ENCODE data around the gene PBX2.
"Not testable (repeated sequence)": the region's sequence is repeated elsewhere in the genome, so short reads cannot be mapped to it uniquely, and the experiment has no call there.

PBX2 gene, protein sequence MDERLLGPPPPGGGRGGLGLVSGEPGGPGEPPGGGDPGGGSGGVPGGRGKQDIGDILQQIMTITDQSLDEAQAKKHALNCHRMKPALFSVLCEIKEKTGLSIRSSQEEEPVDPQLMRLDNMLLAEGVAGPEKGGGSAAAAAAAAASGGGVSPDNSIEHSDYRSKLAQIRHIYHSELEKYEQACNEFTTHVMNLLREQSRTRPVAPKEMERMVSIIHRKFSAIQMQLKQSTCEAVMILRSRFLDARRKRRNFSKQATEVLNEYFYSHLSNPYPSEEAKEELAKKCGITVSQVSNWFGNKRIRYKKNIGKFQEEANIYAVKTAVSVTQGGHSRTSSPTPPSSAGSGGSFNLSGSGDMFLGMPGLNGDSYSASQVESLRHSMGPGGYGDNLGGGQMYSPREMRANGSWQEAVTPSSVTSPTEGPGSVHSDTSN

GRCh38 chr6:32190054-32190851 lies at the start of gene PBX2:
PBX2 (minus strand) TSS chr6:32190202; CDS start chr6:32189915, 287 bp downstream.
- ATAC-seq: peak; percentile 57 to 66

DNA sequence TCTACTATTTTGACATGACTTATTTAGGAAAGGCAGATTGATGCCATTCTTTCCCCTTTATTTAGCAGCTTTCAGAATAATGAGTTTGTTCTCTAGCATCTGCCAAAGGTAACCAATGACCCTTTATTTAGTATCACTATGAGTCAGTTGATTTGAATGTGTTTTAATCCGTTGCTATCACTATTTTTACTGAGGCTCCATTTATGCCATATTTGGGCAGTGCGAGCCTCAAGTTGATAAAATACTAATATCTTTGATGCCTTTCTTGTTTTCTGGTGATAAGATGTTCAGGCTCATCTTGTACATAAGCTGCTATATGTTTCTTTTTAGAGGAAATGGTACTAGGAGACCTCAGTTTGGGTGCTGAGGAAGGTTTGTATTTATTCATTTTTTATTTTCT lies 49.5 kb upstream of the PBX2 start:
- ATAC-seq: no peak

DNA sequence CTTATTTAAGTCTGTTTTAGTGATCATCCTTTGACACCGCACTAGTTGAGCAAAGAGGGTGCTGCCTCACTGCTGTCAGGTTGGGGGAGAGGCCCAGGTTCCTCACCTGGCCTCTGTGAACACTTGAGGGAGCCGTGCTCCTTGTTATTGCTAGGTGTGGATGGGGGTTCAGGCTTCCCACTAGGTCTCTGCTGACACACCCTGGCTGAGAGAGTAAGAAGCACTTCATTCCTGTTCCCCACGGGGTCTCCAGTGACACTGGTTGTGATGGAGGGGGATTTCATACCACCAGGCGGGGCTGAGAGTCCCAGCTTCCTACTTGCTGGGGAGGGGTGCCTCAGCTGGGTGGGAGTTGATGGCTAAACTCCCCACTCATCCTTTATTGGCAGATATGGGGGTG lies 44.9 kb upstream of the PBX2 start:
- ATAC-seq: no peak

- ATAC-seq: no peak
Observed at GRCh38 chr6:32226434-32226833, 36.4 kb upstream of the PBX2 start.

DNA sequence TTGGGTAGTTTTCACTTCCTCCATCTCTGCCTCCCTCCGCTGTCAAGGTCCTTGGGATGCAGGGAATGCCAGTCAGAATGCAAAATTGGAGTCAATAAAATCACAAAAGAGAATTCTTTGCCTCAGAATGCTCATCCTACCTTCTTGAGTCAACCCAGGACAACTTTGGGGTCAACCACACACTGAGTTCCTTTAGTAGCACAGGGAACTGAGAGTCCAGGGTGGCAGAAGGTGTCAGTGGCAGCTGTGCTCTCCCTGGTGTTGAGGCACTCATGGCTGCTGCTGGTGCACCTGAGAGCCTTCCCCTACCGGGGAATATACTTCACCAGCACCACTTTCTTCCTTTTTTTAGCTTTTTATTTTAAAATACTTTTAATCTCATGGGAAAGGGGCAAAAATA lies 34.7 kb upstream of the PBX2 start:
- peak in 1 of 2 donors; percentile 35 for ATAC-seq

DNA sequence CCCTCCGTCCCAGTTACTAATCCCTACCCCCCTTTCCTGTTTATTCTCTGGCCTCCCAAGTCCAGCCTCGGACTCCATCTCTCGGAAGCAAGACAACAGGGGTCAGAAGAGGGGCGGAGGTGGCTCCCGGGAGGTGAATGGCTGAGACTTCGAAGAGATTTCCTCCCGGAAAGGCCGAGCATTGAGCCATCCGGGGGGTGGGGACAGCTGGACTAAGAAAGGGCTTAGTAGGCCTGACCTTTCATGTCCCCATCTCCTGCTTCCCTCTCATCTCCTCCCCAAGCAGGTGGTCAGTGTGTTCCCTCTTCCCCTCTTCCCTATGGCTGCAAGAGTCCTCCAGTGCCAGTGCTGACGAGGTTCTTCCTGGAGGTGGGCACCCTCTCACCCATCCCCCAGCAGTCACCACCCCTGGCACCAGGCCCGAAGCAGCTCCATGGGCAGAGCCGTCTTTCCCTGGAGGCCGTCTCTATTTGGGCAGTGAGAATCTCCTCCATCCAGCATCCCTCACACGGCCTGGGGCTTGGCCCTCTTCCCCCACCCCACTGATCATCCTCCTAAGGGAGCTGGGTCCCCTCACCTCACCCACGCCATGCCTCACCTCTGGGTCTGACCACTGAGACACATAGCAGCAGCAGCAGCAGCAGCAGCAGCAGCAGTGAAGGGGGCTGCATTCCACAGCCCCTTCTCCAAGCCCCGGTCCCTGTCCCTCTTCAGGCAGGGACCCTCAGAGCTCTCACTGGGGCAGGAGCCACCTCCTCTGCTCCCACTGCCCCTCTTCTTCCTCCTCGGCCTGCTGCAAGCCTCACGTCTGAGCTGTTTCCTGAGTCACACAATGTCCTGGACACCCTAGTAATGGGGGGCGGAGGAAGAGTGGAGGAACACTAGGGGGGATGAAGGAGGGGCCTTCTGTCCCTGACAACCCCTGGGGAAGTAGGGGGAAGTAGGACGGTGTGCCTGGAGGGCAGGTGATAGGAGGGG lies 33.5 kb upstream of the PBX2 start, which contains the start of gene NOTCH4:
TSS of gene NOTCH4 (minus strand) at position 810 of the 978 bp plus-strand sequence. CDS start at position 671, 139 bp downstream.
- no peak for ATAC-seq

DNA sequence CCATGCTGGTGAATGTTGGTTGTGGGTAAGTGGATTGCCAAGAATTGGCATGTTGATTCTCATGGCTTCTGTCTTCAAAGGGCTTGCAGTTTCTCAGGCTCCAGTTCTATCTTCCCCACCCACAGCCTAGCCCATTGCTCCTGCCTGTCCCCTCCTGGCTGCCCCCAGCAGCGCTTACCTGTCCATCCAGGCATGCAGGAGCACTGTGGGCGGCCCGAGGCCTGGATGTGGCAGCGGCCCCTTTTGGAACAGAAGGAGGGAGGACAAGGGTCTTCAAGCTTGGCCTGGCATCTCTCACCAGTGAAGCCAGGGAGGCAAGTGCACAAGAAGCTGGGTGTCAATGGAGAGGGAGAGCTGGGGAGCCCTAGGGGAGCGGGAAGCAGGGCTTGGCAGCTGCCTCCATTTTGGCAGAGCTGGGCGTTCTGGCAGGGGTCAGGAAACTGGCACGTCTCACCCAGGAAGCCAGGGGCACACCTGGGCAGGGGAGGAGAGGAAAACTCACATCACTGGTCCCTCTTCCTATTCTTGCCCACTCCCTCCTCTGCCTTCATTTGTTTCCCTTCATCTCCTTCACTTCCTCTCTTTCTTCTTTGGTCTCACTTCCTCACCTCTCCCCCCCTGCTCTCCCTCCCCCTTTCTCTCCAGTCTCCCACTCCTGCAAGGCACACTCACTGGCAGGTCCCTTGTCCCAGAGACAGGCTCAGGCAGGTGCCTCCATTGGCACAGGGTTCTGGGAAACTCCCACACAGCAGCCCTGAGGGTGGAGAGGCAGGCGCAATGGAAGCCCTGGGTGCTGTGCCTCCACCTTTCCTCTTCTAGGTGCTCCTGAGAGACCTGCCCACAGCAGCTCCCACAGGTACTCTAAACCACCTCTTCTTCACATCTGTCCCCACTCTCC lies 32.6 kb upstream of the PBX2 start:
- no peak for ATAC-seq

- no peak for ATAC-seq
Observed at GRCh38 chr6:32220021-32220420, 30.0 kb upstream of the PBX2 start.

DNA sequence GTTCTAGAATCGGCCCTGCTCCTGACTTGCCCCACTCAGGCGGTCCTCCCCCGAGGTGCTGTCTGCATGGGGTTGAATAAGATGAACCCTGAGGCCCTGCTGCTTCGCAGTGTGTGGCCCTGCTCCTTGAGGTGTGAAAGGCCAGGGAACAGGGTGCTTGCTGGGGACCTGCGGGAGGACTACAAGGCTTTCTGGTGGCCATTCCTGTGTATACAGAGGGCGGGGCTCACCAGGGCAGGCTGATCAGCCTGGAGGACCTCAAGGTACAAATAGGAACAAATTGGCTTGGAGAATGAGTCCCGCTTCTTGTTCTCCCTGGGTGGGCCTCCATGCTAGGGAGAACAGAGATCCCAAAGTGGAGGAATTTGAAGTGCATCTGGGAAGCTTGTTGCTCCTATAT lies 28.2 kb upstream of the PBX2 start:
- no peak for ATAC-seq

- ATAC-seq: no peak
Observed at GRCh38 chr6:32216998-32217397, 27.0 kb upstream of the PBX2 start.

DNA sequence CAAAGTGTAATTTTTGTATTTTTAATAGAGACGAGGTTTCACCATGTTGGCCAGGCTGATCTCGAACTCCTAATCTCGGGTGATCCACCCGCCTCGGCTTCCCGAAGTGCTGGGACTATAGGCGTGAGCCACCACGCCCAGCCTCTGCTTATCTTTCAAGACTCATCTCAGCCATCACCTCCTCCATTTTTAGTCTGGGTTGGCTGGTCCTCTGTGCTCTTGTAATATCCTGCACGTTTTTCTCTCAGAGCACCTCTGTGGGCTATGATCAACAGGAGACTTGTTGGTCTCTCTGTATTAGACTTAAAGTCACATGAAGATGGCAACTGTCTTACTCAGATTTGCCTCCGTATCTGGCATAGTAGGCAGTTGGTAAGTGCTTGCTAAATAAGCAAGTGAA lies 26.3 kb upstream of the PBX2 start:
- ATAC-seq: no peak

DNA sequence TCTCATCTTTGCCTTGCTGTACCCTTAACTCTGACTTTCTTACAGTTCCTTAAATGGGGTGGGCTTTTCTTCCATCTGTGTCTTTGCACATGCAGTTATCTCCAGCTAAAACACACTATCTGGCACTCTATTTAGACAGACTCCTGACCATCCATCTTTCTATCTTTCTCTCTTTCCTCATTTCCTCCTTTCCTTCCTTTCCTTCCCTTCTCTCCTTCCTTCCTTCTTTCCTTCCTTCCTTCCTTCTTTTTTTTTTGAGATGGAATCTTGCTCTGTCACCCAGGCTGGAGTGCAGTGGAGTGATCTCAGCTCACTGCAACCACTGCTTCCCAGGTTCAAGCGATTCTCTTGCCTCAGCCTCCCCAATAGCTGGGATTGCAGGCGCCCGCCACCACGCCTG lies 25.6 kb upstream of the PBX2 start:
- no peak for ATAC-seq

GRCh38 chr6:32214126-32214525 lies 24.1 kb upstream of the PBX2 start:
- ATAC-seq: no peak

GRCh38 chr6:32213649-32214048 lies 23.6 kb upstream of the PBX2 start:
- no peak for ATAC-seq

DNA sequence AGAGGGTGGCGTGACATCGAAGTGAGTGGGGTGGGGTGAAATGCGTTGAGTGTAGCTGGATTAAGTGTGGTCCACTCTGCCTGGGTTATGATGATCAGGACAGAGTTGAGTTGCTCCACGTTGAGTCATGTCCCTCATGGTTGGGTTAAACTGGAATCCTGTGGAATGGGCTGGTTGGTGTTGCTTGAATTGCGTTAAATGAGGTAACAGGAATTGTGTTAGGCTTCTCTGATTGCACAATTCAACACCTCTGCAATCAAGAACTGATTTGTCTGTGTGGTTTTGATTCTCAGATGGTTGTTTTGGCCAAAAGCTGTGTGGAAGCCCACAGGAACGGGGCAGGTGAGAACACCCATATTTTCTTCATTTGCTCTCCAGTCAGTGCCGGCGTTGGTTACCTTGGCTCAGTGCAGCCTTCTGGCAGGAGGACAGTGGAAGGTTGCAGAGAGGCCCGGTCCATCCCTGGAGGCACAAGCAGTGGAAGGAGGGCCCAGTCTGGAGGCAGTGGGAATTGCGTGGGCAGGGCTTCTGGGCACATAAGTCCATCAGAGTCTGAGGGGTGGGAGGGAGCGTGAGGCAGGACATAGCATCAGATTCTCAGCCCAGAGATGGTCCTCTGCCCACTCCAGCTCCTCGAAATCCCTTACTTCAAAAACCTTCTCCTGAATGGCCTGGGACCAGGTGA lies 22.2 kb upstream of the PBX2 start:
- no peak for ATAC-seq

- not testable (repeated sequence) for ATAC-seq
Observed at GRCh38 chr6:32211432-32211831, 21.4 kb upstream of the PBX2 start.

DNA sequence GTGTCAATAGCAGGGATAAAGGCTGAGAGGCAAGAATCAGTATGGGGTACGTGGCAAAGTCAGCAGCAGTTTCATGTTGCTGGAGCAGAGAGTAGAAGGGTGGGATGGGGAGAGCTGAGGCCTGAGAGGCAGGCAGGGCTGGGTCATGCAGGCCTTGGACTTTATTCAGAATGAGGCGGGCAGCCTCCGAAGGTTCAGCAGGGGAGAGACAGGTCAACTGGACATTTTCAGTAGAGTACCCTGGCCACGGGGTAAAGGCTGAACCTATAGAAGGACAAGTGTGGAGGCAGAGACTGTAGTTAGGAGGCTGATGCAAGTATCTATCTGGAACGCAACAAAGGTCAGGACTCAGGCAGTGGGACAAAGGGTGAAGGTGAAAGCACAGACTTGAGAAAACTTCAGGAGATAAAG lies 20.2 kb upstream of the PBX2 start:
- no peak for ATAC-seq

- ATAC-seq: no peak
Observed at GRCh38 chr6:32208996-32209395, 19.0 kb upstream of the PBX2 start.

DNA sequence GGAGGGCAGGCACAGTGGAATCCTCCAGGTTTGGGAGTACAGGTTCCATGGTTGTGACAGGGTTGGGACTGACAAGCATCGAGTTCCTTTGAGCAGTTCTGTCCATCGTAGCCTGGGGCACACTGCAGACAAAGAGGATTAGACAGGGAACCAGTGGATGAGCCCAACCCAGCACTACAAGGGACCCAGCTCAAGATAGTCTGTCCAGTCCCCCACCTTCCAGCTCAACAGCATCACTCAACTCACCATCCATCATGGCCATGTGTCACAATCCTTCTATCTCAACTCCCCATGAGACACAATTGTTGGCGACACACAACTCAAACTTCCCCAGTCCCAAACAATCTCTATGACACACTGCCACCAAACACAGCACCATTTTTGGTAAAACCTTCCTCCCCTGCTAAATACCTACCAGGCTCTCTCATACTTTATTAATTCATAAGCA lies 14.3 kb upstream of the PBX2 start:
- no peak for ATAC-seq

DNA sequence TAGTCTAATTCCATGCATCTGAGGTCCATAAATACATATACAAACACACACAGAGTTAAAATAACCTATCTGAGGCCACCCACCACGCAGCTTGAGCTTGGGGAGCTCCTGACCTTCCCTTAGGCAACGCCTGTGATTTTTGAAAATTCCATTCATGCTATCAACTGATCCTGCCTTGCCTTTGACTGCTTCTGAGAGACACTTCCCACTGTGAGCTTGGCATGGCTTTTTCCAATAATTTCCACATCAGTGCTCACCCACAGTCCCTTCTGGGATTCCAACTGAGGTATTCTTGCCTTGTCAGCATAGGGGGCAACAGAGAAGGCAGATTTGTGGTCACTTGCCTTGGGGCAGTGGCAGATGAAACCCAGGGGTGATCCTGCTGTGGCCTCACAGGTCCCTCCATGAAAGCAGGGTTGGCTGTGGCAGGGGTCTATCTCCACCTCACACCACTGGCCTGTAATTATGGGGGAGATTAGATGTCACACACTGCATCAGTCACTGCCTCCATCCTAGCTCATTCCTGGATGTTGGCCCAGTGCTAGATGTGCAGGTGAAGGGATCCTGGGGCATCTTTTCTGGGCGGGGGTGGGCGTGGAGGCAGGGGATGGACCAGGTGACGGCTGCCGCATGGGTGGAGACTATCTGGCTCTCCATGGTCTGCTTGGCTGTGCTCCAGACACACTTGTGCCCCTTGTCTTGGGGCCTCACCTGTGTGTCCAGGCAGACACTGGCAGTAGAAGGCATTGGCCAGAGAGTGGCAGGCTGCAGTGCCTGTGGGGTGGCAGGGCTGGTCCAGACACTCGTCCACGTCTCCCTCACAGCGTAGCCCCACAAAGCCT lies 13.6 kb upstream of the PBX2 start:
- ATAC-seq: no peak

Measured in activated CD4-positive, CD25-positive, alpha-beta regulatory T cell treated with anti-CD3 and anti-CD28 coated beads, Interleukin-2, amount 50 U/mL, for 24 hours (primary cell).